Kasumi-1 (cell line): Measurements from ENCODE around the gene USP14.
"Not testable (repeated sequence)": the region's sequence is repeated elsewhere in the genome, so short reads cannot be mapped to it uniquely, and the experiment has no call there.

ENCODE experiments used
- DNase-seq, 2 experiments: peaks; one replicate each; lab custom pipeline; 2025; lab: John Stamatoyannopoulos, UW

USP14 gene

DNA sequence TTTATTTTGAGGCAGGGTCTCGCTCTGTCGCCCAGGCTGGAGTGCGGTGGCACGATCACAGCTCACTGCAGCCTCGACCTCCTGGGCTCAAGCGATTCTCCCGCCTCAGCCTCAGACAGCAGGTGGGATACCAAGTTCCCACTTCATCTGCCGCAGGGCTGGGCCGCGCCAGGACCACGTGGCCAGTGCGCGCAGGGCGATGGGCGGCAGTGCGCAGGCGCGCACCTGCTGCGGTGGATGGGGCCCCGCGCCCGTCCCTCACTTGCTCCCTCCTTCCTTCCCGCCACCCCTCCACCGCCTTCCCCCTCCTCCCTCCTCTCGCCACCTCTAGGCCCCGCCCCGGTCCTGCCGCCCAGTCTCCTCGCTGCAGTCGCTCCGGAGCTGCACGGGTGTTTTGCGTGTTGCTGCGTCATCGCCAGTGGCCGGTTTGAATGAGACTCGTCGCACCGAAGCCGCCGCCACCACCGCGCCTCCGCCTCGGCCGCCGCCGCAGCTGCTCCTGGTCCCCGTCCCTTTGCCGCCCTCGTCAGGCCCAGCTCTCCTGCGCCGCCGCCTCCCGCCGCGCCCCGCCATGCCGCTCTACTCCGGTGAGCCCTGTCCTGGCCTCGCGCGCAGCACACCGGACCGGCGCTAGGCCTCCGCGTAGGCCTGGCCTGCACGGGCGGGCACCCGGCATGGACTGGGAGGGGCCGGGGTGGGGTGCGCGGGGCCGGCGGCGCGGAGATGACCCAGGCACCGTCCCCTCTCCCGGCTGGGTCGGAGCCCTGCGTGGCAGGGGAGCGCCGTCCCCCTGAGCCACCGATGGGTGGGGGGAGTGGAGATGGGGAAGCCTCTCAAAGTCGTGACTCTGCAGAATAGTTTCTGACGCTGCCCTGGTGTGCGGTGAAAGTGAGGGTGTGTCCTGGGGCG, at the start of gene USP14:
TSS of gene USP14 (plus strand) at position 430 of the 909 bp plus-strand sequence. CDS start at position 572, 142 bp downstream.
- peak; percentile 93 to 97 for DNase-seq

DNA sequence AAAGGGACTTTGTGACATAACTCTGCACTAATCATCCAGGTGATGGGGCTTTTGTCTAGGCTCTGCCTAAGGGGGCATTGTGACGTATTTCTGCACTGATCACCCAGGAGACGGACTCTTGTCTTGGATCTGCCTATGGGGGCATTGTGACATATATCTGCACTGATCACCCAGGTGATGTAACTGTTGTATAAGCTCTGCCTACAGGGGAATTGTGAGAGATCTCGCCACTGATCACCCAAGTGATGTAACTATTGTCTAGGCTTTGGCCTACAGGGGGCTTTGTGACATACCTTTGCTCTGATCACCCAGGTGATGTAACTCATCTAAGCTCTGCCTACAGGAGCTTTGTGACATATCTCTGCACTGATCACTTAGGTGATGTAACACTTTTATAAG, 49.7 kb upstream of the USP14 start:
- DNase-seq, result not testable (repeated sequence)

DNA sequence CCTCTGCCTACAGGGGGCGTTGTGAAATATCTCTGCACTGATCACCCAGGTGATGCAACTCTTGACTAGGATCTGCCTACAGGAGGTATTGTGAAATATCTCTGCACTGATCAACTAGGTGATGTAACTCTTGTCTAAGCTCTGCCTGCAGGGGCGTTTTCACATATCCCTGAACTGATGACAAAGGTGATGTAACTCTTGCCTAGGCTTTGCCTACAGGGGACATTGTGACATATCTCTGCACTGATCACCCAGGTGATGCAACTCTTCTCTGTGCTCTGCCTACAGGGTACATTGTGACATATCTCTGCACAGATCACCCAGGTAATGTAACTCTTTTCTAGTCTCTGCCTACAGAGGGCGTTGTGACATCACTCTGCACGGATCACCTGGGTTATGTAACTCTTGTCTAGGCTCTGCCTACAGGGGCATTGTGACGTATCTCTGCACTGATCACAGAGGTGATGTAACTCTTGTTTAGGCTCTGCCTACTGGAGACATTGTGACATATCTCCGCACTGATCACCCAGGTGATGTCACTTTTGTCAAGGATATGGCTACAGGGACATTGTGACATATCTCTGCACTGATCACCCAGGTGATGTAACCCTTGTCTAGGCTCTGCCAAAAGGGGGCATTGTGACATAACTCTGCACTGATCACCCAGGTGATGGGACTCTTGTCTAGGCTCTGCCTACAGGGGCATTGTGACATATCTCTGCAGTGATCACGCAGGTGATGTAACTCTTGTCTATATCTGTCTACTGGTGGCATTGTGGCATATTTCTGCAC, 49.0 kb upstream of the USP14 start:
- DNase-seq, result not testable (repeated sequence)

DNA sequence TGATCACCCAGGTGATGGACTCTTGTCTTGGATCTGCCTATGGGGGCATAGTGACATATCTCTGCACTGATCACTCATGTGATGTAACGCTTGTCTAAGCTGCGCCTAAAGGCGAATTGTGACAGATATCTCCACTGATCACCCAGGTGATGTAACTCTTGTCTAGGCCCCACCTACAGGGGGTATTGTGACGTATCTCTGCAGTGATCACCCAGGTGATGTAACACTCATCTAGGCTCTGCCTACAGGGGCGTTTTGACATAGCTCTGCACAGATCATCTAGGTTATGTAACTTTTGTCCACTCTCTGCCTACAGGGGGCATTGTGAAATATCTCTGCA, 48.5 kb upstream of the USP14 start:
- not testable (repeated sequence) for DNase-seq

DNA sequence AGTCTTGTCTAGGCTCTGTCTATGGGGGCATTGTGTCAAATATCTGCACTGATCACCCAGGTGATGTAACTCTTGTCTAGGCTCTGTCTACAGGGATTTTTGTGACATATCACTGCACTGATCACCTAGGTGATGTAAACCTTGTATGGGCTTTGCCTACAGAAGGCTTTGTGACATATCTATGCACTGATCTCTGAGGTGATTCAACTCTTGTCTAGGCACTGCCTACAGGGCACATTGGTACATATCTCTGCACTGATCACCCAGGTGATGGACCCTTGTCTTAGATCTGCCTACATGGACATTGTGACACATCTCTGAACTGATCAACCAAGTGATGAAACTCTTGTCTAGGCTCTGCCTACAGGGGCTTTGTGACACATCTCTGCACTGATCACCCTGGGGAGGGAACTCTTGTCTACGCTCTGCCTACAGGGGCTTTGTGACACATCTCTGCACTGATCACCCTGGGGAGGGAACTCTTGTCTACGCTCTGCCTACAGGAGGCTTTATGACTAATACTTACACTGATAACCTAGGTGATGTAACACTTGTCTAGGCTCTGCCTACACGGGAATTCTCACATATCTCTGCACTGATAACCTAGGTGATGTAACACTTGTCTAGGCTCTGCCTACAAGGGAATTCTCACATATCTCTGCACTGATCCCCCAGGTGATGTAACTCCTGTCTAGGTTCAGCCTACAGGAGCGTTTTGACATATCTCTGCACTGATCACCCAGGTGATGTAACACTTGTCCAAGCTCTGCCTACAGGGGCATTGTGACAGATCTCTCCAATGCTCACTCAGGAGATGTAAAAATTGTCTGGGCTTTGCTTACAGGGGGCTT, 47.8 kb upstream of the USP14 start:
- DNase-seq, result not testable (repeated sequence)

DNA sequence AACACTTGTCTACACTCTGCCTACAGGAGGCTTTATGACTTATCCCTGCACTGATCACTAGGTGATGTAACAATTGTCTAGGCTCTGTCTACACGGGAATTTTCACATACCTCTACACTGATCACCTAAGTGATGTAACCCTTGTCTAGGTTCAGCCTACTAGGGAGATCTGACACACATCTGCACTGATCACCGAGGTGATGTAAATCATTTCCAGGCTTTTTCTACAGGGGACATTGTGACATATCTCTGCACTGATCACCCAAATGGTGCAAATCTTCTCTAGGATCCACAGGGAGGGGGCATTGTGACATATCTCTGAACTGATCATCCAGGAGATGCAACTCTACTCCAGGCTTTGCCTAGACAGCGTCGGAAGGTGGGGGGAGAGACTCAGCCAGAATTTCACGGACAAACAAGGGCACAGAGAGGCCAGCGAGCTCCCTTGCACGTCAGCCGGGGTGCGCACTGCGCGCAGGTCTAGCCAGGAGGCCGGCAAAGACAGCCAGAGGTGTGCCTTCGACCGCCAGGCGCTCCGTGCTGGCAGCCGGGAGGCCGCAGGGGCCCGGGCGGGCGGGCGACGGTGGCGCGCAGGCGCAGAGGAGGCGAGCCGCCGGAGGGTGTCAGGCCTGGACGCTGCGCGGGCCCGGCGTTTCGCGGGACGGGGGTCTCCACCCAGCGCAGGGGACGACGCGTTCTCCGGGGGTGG, 46.9 kb upstream of the USP14 start:
- DNase-seq, result no peak

DNA sequence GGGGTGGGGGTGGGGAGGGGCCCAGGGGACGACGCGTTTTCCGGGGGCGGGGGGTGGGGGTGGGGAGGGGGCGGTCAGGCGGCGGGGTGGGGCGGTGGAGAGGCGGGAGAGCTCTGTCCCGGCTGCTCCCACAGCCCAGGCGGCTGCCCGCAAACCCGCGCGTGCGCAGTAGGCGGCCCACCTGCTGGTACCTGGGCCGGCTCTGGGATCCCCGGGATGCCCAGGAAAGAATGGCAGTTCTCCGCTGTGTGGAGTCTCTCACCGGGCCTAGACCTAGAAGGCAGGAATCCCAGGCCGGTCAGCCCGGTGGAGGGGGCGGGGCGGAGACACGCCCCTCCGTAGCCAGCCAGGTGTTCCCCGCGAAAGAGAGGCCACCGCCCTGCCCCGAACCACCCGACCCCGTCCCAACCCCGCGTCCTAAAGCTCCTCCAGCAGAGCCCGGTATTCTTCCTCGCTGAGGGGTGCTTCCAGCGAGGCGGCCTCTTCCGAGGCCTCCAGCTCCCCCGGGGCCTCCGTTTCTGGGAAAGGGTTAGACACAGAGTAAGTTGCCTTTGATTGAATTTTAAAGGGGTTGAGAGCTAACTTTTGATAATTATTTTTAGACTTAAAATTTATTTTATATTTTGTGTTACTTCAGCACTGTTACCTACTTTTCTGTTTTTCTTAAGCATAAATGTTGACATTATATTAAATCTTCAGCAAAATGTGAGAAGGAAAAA, 46.2 kb upstream of the USP14 start:
- not testable (repeated sequence) for DNase-seq

DNA sequence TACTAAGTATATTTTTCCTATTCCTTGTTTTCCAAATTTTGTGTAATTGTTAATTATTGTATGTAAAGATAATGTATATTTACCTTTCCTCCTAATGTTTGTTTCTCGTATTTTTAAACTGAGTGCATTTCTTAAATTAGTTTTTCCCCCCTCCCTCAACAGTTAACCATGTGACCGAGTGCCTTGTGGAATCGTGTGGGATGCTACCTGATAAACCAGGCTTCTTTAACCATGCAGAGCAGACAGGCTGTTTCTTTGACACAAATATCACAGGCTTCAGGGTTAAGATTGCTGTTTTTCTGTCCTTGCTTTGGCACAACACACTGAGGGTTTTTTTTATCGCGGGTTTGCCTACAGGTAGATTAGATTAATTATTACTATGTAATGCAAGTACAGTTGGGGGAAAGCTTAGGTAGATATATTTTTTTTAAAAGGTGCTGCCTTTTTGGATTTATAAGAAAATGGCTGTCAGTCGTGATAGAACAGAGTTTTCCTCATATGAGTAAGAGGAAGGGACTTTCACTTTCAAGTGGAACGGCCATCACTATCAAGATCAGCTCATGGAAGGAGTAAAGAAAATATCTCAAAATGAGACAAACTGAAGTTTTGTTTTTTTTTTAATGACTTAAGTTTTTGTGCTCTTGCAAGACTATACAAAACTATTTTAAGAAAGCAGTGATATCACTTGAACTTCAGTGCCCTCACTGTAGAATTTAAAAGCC, 37.7 kb upstream of the USP14 start:
- DNase-seq, result not testable (repeated sequence)

DNA sequence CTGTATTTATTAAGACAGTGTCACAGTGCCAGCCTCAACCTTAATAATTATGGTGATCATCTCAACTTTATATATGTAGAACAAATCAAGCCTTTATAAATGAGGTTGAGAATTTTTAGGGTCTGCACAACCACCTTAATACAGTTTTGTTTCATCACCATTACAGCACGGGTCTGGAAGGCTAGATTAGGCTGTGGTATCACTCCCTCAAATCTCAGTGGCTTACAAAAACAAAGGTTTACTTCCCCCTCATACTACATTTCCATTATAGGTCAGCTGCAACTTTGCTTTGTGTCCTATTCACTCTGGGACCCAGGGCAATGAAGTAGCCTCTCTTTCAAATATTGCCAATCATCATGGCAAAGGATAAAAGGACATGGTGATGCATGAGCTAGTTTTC, 23.3 kb upstream of the USP14 start:
- no peak for DNase-seq

DNA sequence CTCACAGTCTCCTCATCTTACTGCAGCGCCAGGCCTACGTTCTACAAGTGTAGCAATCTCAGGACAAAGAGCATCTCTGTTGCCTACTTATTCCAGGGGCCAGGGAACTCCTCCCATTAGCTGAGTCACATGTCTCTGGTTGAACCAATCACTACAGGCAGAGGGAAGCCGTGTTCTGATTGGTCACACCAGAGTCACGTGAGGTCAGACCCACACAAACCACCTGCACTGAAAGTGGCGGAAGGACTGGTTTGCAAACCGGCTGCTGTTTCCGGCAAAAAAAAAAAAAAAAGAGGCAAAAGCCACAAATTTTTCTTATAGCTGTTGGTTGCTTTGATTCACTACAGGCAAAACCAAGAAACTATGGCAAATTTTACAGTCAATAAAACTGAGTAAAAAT, 21.9 kb upstream of the USP14 start:
- DNase-seq, result no peak

DNA sequence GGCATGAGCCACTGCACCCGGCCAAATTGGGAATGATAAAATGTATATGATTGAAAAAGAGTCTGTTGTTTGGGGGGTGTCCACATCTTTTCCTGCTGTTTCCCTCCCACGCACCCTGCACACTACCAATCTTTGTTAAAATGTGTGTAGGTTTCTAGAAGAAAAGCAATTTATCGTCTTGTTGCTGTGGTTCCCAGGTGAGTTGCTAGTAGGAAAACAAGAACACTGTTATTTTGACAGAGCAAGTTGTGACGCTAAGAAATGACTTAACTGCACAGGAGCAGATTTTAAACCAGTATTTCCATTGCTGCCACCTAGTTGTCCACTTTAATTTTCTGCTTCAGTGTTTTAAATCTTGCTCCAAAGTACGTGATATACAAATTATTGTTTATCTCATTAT, 21.0 kb upstream of the USP14 start:
- no peak for DNase-seq

DNA sequence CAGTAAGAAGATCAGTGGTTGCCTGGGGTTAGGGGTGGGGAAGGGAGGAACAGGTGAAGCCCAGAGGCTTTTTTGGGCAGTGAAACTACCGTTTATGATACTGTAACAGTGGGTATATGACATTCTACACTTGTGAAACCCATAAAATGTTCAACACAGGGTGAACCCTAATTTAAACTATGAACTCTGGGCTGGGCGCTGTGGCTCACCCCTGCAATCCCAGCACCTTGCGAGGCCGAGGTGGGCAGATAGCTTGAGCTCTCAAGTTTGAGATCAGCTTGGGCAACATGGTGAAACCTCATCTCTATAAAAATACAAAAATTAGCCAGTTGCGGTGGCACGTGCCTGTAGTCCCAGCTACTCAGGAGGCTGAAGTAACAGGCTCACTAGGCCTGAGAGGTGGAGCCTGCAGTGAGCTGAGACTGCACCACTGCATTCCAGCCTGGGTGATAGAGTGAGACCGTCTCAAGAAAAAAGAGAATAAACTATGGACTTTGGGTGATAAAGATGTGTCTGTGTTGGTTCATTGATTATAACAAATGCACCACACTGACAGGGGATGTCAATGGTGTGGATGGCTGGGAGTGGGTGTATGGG, 17.6 kb upstream of the USP14 start:
- DNase-seq, result no peak

DNA sequence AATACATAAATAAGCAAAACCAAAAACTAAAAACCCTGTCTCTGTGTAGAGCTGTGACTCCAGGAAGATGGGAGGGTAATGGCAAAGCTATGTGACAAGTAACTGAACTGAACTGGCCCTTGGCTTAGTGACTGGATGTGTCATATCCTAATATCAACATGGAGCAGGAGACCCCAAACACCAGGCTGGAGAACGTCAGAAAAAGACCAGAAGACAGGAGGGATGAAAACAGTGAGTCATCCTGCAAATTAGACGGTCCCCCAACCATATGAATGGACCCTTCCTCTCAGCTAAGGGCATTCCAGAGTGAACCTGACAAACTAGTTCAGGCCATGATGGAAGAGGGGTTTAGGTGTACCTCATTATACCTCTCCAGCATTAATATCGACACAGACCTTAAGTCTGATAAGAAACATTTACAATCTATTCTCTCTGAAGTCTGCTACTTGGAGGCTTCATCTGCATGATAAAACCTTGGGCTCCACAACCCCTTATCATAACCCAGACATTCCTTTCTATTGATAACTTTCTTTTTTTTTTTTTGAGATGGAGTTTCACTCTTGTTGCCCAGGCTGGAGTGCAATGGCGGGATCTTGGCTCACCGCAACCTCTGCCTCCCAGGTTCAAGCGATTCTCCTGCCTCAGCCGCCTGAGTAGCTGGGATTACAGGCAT, 15.6 kb upstream of the USP14 start:
- not testable (repeated sequence) for DNase-seq

DNA sequence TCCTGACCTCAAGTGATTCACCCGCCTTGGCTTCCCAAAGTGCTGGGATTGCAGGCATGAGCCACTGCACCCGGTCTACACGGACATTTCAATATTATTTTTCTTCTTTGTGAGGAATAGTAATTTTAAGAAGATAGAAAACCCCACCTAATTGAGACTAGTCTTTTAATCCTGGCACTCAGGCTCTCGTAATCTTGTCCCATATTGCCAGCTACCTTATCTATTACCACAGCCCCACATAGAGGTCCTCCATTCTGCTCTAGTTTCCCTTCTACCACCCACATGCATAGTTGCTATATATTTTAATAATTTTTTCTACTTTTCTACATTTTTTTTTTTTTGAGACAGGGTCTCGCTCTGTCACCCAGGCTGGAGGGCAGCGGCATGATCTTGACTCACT, 9.5 kb upstream of the USP14 start:
- no peak for DNase-seq

DNA sequence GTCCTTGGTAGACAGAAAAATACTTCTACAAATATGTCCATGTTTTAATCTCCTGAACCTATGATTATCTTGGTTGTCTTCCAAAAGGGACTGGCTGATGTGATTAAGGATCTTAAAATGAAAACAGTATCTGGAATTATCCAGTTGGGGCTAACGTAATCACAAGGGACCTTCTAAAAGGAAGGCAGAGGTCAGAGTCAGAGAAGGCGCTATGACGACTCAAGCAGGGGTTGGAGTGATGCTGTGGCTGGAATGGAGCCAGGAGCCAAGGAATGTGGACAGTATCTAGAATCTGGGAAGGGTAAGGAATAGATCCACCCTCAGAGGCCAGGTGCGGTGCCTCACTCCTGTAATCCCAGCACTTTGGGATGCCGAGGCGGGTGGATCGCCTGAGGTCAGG, 4.2 kb upstream of the USP14 start:
- no peak for DNase-seq

DNA sequence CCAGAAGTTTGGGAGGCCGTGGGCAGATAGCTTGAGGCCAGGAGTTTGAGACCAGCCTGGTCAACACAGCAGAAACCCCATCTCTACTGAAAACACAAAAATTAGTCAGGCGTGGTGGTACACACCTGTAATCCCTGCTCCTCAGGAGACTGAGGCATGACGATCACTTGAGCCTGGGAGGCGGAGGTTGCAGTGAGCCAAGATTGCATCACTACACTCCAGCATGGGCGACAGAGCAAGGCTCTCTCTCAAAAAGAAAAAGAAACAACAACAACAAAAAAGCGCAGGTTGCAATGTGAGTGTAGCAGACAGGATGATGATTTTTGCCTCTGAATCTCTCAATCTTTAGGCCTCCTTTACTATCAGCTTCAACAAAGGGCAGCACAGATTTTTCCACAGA, 2.7 kb upstream of the USP14 start:
- no peak for DNase-seq

DNA sequence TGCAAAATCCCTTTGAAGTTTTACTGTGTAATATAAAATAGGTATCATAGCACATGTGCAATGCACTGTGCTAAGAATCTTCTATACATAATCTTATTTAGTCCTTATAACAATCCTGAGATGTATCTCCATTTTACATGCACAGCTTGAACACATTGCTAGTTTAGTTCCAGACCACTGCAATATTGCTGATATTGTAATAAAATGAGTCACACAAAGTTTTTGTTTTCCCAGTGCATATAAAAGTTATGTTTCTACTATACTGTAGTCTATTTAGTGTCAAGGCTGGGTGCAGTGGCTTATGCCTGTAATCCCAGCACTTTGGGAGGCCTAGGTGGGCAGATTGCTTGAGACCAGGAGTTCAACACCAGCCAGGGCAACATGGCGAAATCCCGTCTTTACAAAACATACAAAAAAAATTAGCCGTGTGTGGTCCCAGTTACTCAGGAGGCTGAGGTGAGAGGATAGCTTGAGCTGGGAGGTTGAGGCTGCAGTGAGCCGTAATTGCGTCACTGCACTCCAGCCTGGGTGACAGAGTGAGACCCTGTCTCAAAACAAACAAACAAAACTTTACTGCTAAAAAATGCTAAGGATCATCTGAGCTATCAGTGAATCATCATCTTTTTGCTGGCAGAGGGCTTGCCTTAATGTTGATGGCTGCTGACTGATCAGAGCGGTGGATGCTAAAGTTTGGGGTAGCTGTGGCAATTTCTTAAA, 1.7 kb upstream of the USP14 start:
- DNase-seq, result no peak

DNA sequence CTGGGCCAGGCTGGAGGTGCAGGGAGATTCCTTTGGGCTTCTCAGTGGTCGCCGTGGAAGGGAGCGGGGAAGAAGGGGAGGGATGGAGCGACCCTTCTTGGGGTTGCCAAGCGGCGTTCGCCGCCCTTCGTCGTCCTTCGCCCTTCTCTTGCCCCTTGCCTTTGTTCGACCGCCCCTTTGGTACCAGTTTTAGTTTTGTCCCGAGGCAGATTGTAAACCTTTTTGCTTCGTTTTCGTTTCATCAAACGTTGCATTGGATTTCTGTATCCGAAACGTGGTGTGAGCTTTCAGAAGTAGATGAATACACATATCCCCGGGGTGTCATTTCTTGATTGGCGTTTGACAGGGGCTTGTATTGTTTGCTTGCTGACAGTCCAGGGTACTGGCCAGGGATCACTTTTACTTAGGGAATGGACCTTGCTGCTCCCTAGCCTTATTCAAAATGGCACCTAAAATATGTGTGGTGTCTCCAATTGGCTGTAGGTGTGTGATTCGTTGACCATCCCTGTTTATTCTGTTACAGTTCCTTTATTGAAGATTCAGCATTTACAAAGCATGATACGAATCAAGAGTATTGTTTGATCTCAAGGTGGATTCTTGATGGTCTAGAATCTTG, 788 bp downstream of the USP14 start:
- peak; percentile 20 to 31 for DNase-seq
